Measurements from ENCODE around the gene TMEM120B.

TMEM120B gene

GRCh38 chr12:121806009-121806545, 93.5 kb downstream of the TMEM120B start:
- no peak for DNase-seq

GRCh38 chr12:121806546-121807423, 94.2 kb downstream of the TMEM120B start:
- DNase-seq, result no peak

- DNase-seq, result no peak
Observed at GRCh38 chr12:121807642-121808347, 95.2 kb downstream of the TMEM120B start.

GRCh38 chr12:121808623-121809022, 96.1 kb downstream of the TMEM120B start:
- no peak for DNase-seq

GRCh38 chr12:121809712-121810116, 97.2 kb downstream of the TMEM120B start:
- DNase-seq, result no peak

- no peak for DNase-seq
Observed at GRCh38 chr12:121810234-121810817, 97.8 kb downstream of the TMEM120B start.

GRCh38 chr12:121810833-121811433, 98.4 kb downstream of the TMEM120B start:
- DNase-seq, result no peak

GRCh38 chr12:121811434-121812319, 99.1 kb downstream of the TMEM120B start:
- no peak for DNase-seq

- no peak for DNase-seq
Observed at GRCh38 chr12:121812320-121812871, 99.8 kb downstream of the TMEM120B start.

- no peak for DNase-seq
Observed at GRCh38 chr12:121812921-121813896, 100.7 kb downstream of the TMEM120B start.

- no peak for DNase-seq
Observed at GRCh38 chr12:121813951-121814350, 101.4 kb downstream of the TMEM120B start.

GRCh38 chr12:121814429-121815119, 102.0 kb downstream of the TMEM120B start:
- DNase-seq, result no peak

GRCh38 chr12:121815263-121815662, 102.7 kb downstream of the TMEM120B start:
- DNase-seq, result no peak

- no peak for DNase-seq
Observed at GRCh38 chr12:121816925-121817647, 104.5 kb downstream of the TMEM120B start.

GRCh38 chr12:121817648-121818043, 105.1 kb downstream of the TMEM120B start:
- no peak for DNase-seq

GRCh38 chr12:121819212-121819949, 106.8 kb downstream of the TMEM120B start:
- DNase-seq, result no peak

GRCh38 chr12:121820056-121820455, 107.5 kb downstream of the TMEM120B start:
- DNase-seq, result no peak

GRCh38 chr12:121822393-121823100, 110.0 kb downstream of the TMEM120B start:
- no peak for DNase-seq
